CD14-positive monocyte (primary cell): Measurements from ENCODE around the gene NTPCR. TPM values are rescaled to one million over a fixed set of nuclear protein-coding genes. Genes with fewer than 3 reads are reported as not detected.

Source experiments
- DNase-seq, 3 donors: peaks; one replicate each; pipeline ENCODE4 v3.0.0-alpha.2; 2011 to 2022
- H2AFZ ChIP-seq: 2 replicates; pipeline ENCODE4 v1.6.0; 2012; ENCODE audit warnings: mild to moderate bottlenecking, low read depth, low read length, inconsistent platforms; ENCODE audit not compliant: insufficient read depth, poor library complexity, severe bottlenecking
- H3K27ac ChIP-seq, 2 donors: 1 replicate in 1 of 2; 2 replicates in 1 of 2; pipeline ENCODE4 v1.5.1; 2012 to 2013; ENCODE audit warnings: low read length in 2 of 2, control low read depth in 1 of 2, inconsistent platforms in 1 of 2, low read depth in 1 of 2, mild to moderate bottlenecking in 1 of 2
- H3K27me3 ChIP-seq, 2 donors: one replicate each; pipeline versions ENCODE4 v1.6.0 to v1.6.1; 2011 to 2013; ENCODE audit warnings: low read length in 2 of 2; ENCODE audit not compliant: control insufficient read depth in 2 of 2, insufficient read depth in 2 of 2
- H3K36me3 ChIP-seq, 2 donors: replicated peaks in 1 of 2; 1 replicate in 1 of 2; 2 replicates in 1 of 2; pipeline versions ENCODE4 v1.5.1 to v1.6.1; 2012 to 2013; ENCODE audit warnings: low read length in 2 of 2, control low read depth in 1 of 2, inconsistent platforms in 1 of 2, mild to moderate bottlenecking in 1 of 2; ENCODE audit not compliant: insufficient read depth in 2 of 2, control insufficient read depth in 1 of 2
- H3K4me1 ChIP-seq, 2 donors: 1 replicate in 1 of 2; 2 replicates in 1 of 2; pipeline versions ENCODE4 v1.5.1 to v1.6.1; 2012 to 2013; ENCODE audit warnings: low read length in 2 of 2, control low read depth in 1 of 2, inconsistent platforms in 1 of 2, mild to moderate bottlenecking in 1 of 2, moderate library complexity in 1 of 2; ENCODE audit not compliant: insufficient read depth in 2 of 2, control insufficient read depth in 1 of 2
- H3K4me2 ChIP-seq: replicated peaks from 2 replicates; pipeline ENCODE3; 2012; ENCODE audit warnings: low read length, moderate library complexity, mild to moderate bottlenecking; ENCODE audit not compliant: poor library complexity, severe bottlenecking; ENCODE audit errors: extremely low read depth
- H3K4me3 ChIP-seq, 3 experiments: fragments of 200-600 bp in 1 of 3; sonication (generic) in 1 of 3; replicated peaks in 1 of 3; 1 replicate in 2 of 3; 2 replicates in 1 of 3; pipeline ENCODE4 v1.5.1; 2011 to 2013; ENCODE audit warnings: low read length in 3 of 3, mild to moderate bottlenecking in 3 of 3, control low read depth in 2 of 3, low read depth in 2 of 3, inconsistent platforms in 1 of 3, moderate library complexity in 1 of 3
- H3K79me2 ChIP-seq: 2 replicates; pipeline ENCODE4 v1.6.0; 2012; ENCODE audit warnings: mild to moderate bottlenecking, control low read depth, inconsistent platforms, low read length, moderate library complexity; ENCODE audit not compliant: insufficient read depth
- H3K9ac ChIP-seq: 2 replicates; pipeline ENCODE4 v1.6.0; 2017; ENCODE audit warnings: low read length, mild to moderate bottlenecking; ENCODE audit not compliant: insufficient read depth, poor library complexity, severe bottlenecking
- H3K9me3 ChIP-seq, 2 donors: replicated peaks in 1 of 2; 1 replicate in 1 of 2; 2 replicates in 1 of 2; pipeline versions ENCODE4 v1.5.1 to v1.6.1; 2012 to 2013; ENCODE audit warnings: low read length in 2 of 2, control low read depth in 1 of 2; ENCODE audit not compliant: control insufficient read depth in 1 of 2, insufficient read depth in 1 of 2
- H4K20me1 ChIP-seq: 2 replicates; pipeline ENCODE4 v1.6.0; 2012; ENCODE audit warnings: mild to moderate bottlenecking, low read length, control low read depth, moderate library complexity; ENCODE audit not compliant: insufficient read depth
- H3K27ac Mint-ChIP-seq, 7 donors: one replicate each; pipeline ENCODE4 v1.8.0; 2020; ENCODE audit warnings: mild to moderate bottlenecking in 7 of 7, mixed read lengths in 7 of 7, moderate library complexity in 6 of 7, inconsistent platforms in 2 of 7
- H3K27me3 Mint-ChIP-seq, 3 donors: one replicate each; pipeline ENCODE4 v1.8.0; 2021 to 2022; ENCODE audit warnings: low read depth in 3 of 3, mild to moderate bottlenecking in 3 of 3, mixed read lengths in 3 of 3, moderate library complexity in 3 of 3, inconsistent platforms in 1 of 3
- H3K36me3 Mint-ChIP-seq, 2 donors: one replicate each; pipeline ENCODE4 v1.8.0; 2020; ENCODE audit warnings: mixed read lengths in 2 of 2, inconsistent platforms in 1 of 2, mild to moderate bottlenecking in 1 of 2
- H3K4me1 Mint-ChIP-seq: one replicate; pipeline ENCODE4 v1.8.0; 2020; ENCODE audit warnings: mild to moderate bottlenecking, mixed read lengths
- H3K4me3 Mint-ChIP-seq, 2 donors: one replicate each; pipeline ENCODE4 v1.8.0; 2020; ENCODE audit warnings: mild to moderate bottlenecking in 2 of 2, mixed read lengths in 2 of 2, moderate library complexity in 1 of 2
- H3K9me3 Mint-ChIP-seq, 7 donors: one replicate each; pipeline ENCODE4 v1.8.0; 2020 to 2022; ENCODE audit warnings: mixed read lengths in 7 of 7, mild to moderate bottlenecking in 6 of 7, moderate library complexity in 6 of 7, inconsistent platforms in 2 of 7
- WGBS: methylation state at CpG from one replicate; pipeline ENCODE4 v1.1.5; 2013; ENCODE audit warnings: missing lambda C conversion rate; ENCODE audit not compliant: insufficient coverage; 5-methylcytosine and 5-hydroxymethylcytosine counted together
- intact Hi-C, 2 donors: fragments of 100-400 bp; cut with micrococcal nuclease; formaldehyde crosslinking; loops; one replicate each; pipeline versions ENCODE4 v1.15.0 to v1.15.1; 2023
- polyA plus RNA-seq, 3 donors: library from polyadenylated mRNA; depleted of rRNA in 1 of 3; unstranded in 2 of 3; stranded (reverse) in 1 of 3; fragments of 300-500 nt in 2 of 3; fragments of >200 nt in 1 of 3; fragmentation: Illumina TruSeq in 2 of 3; gene quantifications; 1 replicate in 2 of 3; 2 replicates in 1 of 3; pipeline ENCODE4 v1.2.3, GENCODE V29; 2012 to 2021
- TF ChIP-seq, protein P1 (sequence below): fragments of 200-600 bp; IDR thresholded peaks from one replicate; pipeline ENCODE4 v1.8.0; 2022; ENCODE audit warnings: antibody characterized with exemption, mild to moderate bottlenecking

The NTPCR gene
- polyA plus RNA-seq, 3 donors, result 8.6 to 42.0 (median 31.7) TPM

- Histone ChIP-seq H3K79me2 (no peaks in the 10 kb centered on the region), H3K4me3 (no peak overlapping the region), H3K9ac (no peak overlapping the region), H2AFZ (no peak overlapping the region), H4K20me1 (no peaks in the 10 kb centered on the region), H3K36me3 (no peaks in the 10 kb centered on the region), H3K27ac (no peak overlapping the region), H3K9me3 (peaks cover 0 to 3% of the 10 kb centered on the region in 2 donors), H3K4me1 (no peaks in the 10 kb centered on the region), H3K27me3 (no peaks in the 10 kb centered on the region), H3K4me2 (no peak overlapping the region)
- peaks cover 1% of the 10 kb centered on the region for H3K4me1 Mint-ChIP-seq
- DNase-seq, result no peak
- H3K36me3 Mint-ChIP-seq, result no peaks in the 10 kb centered on the region
- no CpG with 5 or more reads among the region's 2 CpGs for WGBS
- TF ChIP-seq, protein P1, sequence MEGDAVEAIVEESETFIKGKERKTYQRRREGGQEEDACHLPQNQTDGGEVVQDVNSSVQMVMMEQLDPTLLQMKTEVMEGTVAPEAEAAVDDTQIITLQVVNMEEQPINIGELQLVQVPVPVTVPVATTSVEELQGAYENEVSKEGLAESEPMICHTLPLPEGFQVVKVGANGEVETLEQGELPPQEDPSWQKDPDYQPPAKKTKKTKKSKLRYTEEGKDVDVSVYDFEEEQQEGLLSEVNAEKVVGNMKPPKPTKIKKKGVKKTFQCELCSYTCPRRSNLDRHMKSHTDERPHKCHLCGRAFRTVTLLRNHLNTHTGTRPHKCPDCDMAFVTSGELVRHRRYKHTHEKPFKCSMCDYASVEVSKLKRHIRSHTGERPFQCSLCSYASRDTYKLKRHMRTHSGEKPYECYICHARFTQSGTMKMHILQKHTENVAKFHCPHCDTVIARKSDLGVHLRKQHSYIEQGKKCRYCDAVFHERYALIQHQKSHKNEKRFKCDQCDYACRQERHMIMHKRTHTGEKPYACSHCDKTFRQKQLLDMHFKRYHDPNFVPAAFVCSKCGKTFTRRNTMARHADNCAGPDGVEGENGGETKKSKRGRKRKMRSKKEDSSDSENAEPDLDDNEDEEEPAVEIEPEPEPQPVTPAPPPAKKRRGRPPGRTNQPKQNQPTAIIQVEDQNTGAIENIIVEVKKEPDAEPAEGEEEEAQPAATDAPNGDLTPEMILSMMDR, result no peak
- peaks cover 2 to 22% (median 8%) of the 10 kb centered on the region in 7 donors for H3K9me3 Mint-ChIP-seq
- no peak overlapping the region for H3K27ac Mint-ChIP-seq
- H3K27me3 Mint-ChIP-seq, result no peaks in the 10 kb centered on the region
- H3K4me3 Mint-ChIP-seq, result no peak overlapping the region
- intact Hi-C loops, result no loop called here
Observed at GRCh38 chr1:232921381-232921780, 29.0 kb upstream of the NTPCR start.

- H3K4me3 Mint-ChIP-seq, result no peak overlapping the region
- Histone ChIP-seq H3K79me2 (no peaks in the 10 kb centered on the region), H3K27ac (no peak overlapping the region), H2AFZ (no peak overlapping the region), H3K4me2 (no peak overlapping the region), H3K9ac (no peak overlapping the region), H3K27me3 (no peaks in the 10 kb centered on the region), H3K4me3 (no peak overlapping the region), H3K9me3 (peaks cover 0 to 3% of the 10 kb centered on the region in 2 donors), H3K4me1 (no peaks in the 10 kb centered on the region), H4K20me1 (no peaks in the 10 kb centered on the region), H3K36me3 (no peaks in the 10 kb centered on the region)
- H3K27me3 Mint-ChIP-seq, result no peaks in the 10 kb centered on the region
- intact Hi-C loops, result no loop called here
- 100% methylated on average over 2 of the region's 2 CpGs for WGBS
- H3K4me1 Mint-ChIP-seq, result peaks cover 1% of the 10 kb centered on the region
- H3K27ac Mint-ChIP-seq, result no peak overlapping the region
- TF ChIP-seq, protein P1, result no peak
- DNase-seq, result no peak
- H3K9me3 Mint-ChIP-seq, result peaks cover 3 to 22% (median 7%) of the 10 kb centered on the region in 7 donors
- no peaks in the 10 kb centered on the region for H3K36me3 Mint-ChIP-seq
Observed at GRCh38 chr1:232922485-232922884, 27.9 kb upstream of the NTPCR start.
